SK-N-SH (cell line): ENCODE results near the gene NOCT. TPM values are rescaled to one million over a fixed set of nuclear protein-coding genes. Genes with fewer than 3 reads are reported as not detected.

Experiments used
- CTCF ChIA-PET: fragments of 300-600, 350-600 bp; formaldehyde crosslinking; extraction: SDS; loops from one replicate; lab custom pipeline; 2021; lab: Yijun Ruan, JAX
- POLR2A ChIA-PET: fragments of 350-600 bp; sonication (Branson Sonifier 250); formaldehyde crosslinking; extraction: SDS; loops from one replicate; lab custom pipeline; 2020; ENCODE audit warnings: antibody characterized with exemption, inconsistent platforms; lab: Yijun Ruan, JAX
- DNase-seq: peaks from one replicate; pipeline ENCODE4 v3.0.0; 2012
- H2AFZ ChIP-seq: fragments of 200-600 bp; sonication (generic); 2 replicates; pipeline ENCODE4 v1.8.1; 2016; ENCODE audit warnings: antibody characterized with exemption, mild to moderate bottlenecking, low read depth
- H3F3A ChIP-seq: fragments of 200-600 bp; sonication (generic); replicated peaks from 2 replicates; pipeline ENCODE3; 2016; ENCODE audit warnings: antibody characterized with exemption, mild to moderate bottlenecking; ENCODE audit not compliant: insufficient read depth
- H3K27ac ChIP-seq, 2 experiments: fragments of 200-500 bp in 1 of 2; fragments of 200-600 bp in 1 of 2; sonication (Bioruptor generic) in 1 of 2; sonication (generic), shearing (Covaris generic) in 1 of 2; 2 replicates each; pipeline versions ENCODE4 v1.5.1 to v1.6.1; 2014 to 2016; ENCODE audit warnings: low read depth in 2 of 2, inconsistent platforms in 1 of 2, low read length in 1 of 2, mild to moderate bottlenecking in 1 of 2, mixed read lengths in 1 of 2
- H3K27me3 ChIP-seq: fragments of 200-600 bp; sonication (generic), shearing (Covaris generic); 2 replicates; pipeline ENCODE4 v1.6.1; 2016; ENCODE audit warnings: mixed run types; ENCODE audit not compliant: insufficient read depth
- H3K36me3 ChIP-seq, 2 experiments: fragments of 200-500 bp in 1 of 2; fragments of 200-600 bp in 1 of 2; sonication (Bioruptor generic) in 1 of 2; sonication (generic) in 1 of 2; replicated peaks in 1 of 2; 2 replicates each; pipeline versions ENCODE3 to v1.5.1; 2014 to 2016; ENCODE audit warnings: low read length in 1 of 2, mild to moderate bottlenecking in 1 of 2; ENCODE audit not compliant: insufficient read depth in 2 of 2, control insufficient read depth in 1 of 2
- H3K4me1 ChIP-seq, 2 experiments: fragments of 200-500 bp in 1 of 2; fragments of 200-600 bp in 1 of 2; sonication (Bioruptor generic) in 1 of 2; sonication (generic), shearing (Covaris generic) in 1 of 2; 2 replicates each; pipeline versions ENCODE4 v1.5.1 to v1.6.1; 2014 to 2016; ENCODE audit warnings: low read depth in 1 of 2, low read length in 1 of 2, mixed run types in 1 of 2; ENCODE audit not compliant: insufficient read depth in 2 of 2, control insufficient read depth in 1 of 2
- H3K4me2 ChIP-seq: fragments of 200-600 bp; sonication (generic), shearing (Covaris generic); 2 replicates; pipeline ENCODE4 v1.6.1; 2017; ENCODE audit warnings: mixed run types
- H3K4me3 ChIP-seq, 2 experiments: fragments of 200-500 bp in 1 of 2; fragments of 200-600 bp in 1 of 2; sonication (Bioruptor generic) in 1 of 2; sonication (generic), shearing (Covaris generic) in 1 of 2; 2 replicates each; pipeline versions ENCODE4 v1.5.1 to v1.8.1; 2014 to 2016; ENCODE audit warnings: low read depth in 2 of 2, inconsistent platforms in 1 of 2, low read length in 1 of 2, mild to moderate bottlenecking in 1 of 2, mixed read lengths in 1 of 2, moderate library complexity in 1 of 2
- H3K79me2 ChIP-seq: fragments of 200-600 bp; sonication (generic); 2 replicates; pipeline ENCODE4 v1.8.1; 2017; ENCODE audit warnings: mild to moderate bottlenecking; ENCODE audit not compliant: insufficient read depth
- H3K9ac ChIP-seq: fragments of 200-600 bp; sonication (generic); 2 replicates; pipeline ENCODE4 v1.6.1; 2017; ENCODE audit warnings: mixed run types
- H3K9me2 ChIP-seq: fragments of 200-600 bp; sonication (generic); 2 replicates; pipeline ENCODE4 v1.6.1; 2017; ENCODE audit warnings: mixed run types
- H3K9me3 ChIP-seq: fragments of 200-600 bp; sonication (generic); 2 replicates; pipeline ENCODE4 v1.6.1; 2017; ENCODE audit warnings: mixed run types, mild to moderate bottlenecking, moderate library complexity
- H4K20me1 ChIP-seq: fragments of 200-600 bp; sonication (generic); 2 replicates; pipeline ENCODE4 v1.6.1; 2017; ENCODE audit warnings: mild to moderate bottlenecking, mixed run types; ENCODE audit not compliant: insufficient read depth
- ELF1 ChIP-seq: IDR thresholded peaks from 2 replicates; pipeline ENCODE4 v1.4.0; 2012
- EP300 ChIP-seq, 2 experiments: IDR thresholded peaks; 2 replicates each; pipeline versions ENCODE4 v1.4.0 to v1.6.1; 2012; ENCODE audit warnings: borderline replicate concordance in 1 of 2, low read depth in 1 of 2, low read length in 1 of 2
- FOXM1 ChIP-seq: IDR thresholded peaks from 2 replicates; pipeline ENCODE4 v1.4.0; 2012; ENCODE audit warnings: low read depth, mild to moderate bottlenecking
- POLR2AphosphoS5 ChIP-seq: IDR thresholded peaks from 2 replicates; pipeline ENCODE4 v1.6.1; 2012; ENCODE audit warnings: low read depth, low read length
- REST ChIP-seq: IDR thresholded peaks from 2 replicates; pipeline ENCODE4 v1.6.1; 2012; ENCODE audit warnings: mild to moderate bottlenecking, low read depth, low read length, moderate library complexity
- RFX5 ChIP-seq: IDR thresholded peaks from 2 replicates; pipeline ENCODE4 v1.6.1; 2012; ENCODE audit warnings: mild to moderate bottlenecking, improper control_type of control experiment, low read length
- TCF12 ChIP-seq: IDR thresholded peaks from 2 replicates; pipeline ENCODE4 v1.4.0; 2012
- TEAD4 ChIP-seq: IDR thresholded peaks from 2 replicates; pipeline ENCODE4 v1.4.0; 2012; ENCODE audit warnings: mild to moderate bottlenecking, borderline replicate concordance; ENCODE audit not compliant: insufficient read depth
- USF1 ChIP-seq: IDR thresholded peaks from 2 replicates; pipeline ENCODE4 v1.4.0; 2012; ENCODE audit warnings: low read depth, borderline replicate concordance
- YY1 ChIP-seq: IDR thresholded peaks from 2 replicates; pipeline ENCODE4 v1.4.0; 2012; ENCODE audit warnings: low read depth, mild to moderate bottlenecking
- WGBS: methylation state at CpG from one replicate; pipeline ENCODE4 v1.1.6; 2017; ENCODE audit warnings: low lambda C conversion rate; 5-methylcytosine and 5-hydroxymethylcytosine counted together
- polyA plus RNA-seq, 3 experiments: library from polyadenylated mRNA; depleted of rRNA; stranded (reverse); fragments of >200 nt; gene quantifications; 2 replicates each; pipeline ENCODE4 v1.2.3, GENCODE V29; 2012
- TF ChIP-seq, protein P1 (sequence below): IDR thresholded peaks from 2 replicates; pipeline ENCODE4; 2012
- TF ChIP-seq, protein P2 (sequence below): IDR thresholded peaks from 2 replicates; pipeline ENCODE4 v1.4.0; 2012; ENCODE audit warnings: low read depth, borderline replicate concordance
- TF ChIP-seq, protein P3 (sequence below): fragments of 200-600 bp; sonication (generic); IDR thresholded peaks from 2 replicates; pipeline ENCODE4 v1.6.1; 2017; ENCODE audit warnings: antibody characterized with exemption, mild to moderate bottlenecking, moderate library complexity

Gene NOCT
- polyA plus RNA-seq, 1 of the 3 experiments (the other 2 are of a cell fraction) = 3.8 TPM

DNA sequence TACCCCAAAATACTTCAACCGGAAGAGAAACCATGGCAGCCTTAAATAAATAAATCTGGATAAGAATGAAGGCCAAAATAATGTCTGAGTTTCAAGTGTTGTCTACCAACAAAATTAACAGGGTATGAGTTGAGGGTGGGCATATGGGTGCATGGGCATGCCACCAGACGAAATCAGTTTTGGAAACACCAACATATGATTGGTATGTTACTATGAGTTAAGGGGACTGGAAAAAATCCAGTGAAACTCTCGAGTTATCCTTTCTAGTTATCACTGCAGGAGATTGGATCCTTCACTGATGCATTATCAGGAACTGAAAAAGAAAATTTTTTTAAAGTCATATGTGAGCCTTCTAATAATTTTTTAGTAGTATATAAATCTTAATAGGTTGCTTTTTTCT lies 32.4 kb downstream of the NOCT start (continued):
- TF ChIP-seq, protein P1, sequence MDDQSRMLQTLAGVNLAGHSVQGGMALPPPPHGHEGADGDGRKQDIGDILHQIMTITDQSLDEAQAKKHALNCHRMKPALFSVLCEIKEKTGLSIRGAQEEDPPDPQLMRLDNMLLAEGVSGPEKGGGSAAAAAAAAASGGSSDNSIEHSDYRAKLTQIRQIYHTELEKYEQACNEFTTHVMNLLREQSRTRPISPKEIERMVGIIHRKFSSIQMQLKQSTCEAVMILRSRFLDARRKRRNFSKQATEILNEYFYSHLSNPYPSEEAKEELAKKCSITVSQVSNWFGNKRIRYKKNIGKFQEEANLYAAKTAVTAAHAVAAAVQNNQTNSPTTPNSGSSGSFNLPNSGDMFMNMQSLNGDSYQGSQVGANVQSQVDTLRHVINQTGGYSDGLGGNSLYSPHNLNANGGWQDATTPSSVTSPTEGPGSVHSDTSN = no peak
- TF ChIP-seq RFX5 = no peak

DNA sequence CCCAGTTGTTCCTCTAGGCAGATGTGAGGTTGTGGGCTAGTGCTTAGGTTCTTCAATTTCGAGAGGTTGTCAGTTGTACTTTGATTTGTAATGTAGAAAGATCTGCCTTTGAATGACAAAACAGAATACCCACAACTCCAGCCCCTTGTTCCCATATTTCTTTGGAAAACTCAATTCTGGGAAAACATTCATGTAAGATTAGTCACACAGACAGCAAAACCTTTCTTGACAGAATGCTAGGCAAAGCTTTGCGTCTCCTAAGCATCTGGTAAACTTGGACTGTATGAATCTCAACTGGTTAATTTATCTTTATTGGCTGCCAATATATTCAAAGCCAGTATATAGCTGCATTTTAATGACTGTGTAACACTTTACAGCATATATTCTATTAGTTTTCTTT lies 34.9 kb downstream of the NOCT start:
- H3K4me1 ChIP-seq = 0 out of 4 replicates have a peak, but pooled peaks cover 0 to 4% of the 10 kb centered on the region in 2 experiments
- TF ChIP-seq EP300 (IDR thresholded peaks at IDR 0.05; ENCODE audit: borderline replicate concordance in 1 of 2, low read depth in 1 of 2, low read length in 1 of 2) (no peak), POLR2AphosphoS5 (no peak), TEAD4 (no peak), ELF1 (no peak), YY1 (no peak), FOXM1 (no peak), REST (no peak), TCF12 (no peak), USF1 (no peak)
- TF ChIP-seq, protein P2, sequence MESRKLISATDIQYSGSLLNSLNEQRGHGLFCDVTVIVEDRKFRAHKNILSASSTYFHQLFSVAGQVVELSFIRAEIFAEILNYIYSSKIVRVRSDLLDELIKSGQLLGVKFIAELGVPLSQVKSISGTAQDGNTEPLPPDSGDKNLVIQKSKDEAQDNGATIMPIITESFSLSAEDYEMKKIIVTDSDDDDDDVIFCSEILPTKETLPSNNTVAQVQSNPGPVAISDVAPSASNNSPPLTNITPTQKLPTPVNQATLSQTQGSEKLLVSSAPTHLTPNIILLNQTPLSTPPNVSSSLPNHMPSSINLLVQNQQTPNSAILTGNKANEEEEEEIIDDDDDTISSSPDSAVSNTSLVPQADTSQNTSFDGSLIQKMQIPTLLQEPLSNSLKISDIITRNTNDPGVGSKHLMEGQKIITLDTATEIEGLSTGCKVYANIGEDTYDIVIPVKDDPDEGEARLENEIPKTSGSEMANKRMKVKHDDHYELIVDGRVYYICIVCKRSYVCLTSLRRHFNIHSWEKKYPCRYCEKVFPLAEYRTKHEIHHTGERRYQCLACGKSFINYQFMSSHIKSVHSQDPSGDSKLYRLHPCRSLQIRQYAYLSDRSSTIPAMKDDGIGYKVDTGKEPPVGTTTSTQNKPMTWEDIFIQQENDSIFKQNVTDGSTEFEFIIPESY = no peak
- TF ChIP-seq, protein P3, sequence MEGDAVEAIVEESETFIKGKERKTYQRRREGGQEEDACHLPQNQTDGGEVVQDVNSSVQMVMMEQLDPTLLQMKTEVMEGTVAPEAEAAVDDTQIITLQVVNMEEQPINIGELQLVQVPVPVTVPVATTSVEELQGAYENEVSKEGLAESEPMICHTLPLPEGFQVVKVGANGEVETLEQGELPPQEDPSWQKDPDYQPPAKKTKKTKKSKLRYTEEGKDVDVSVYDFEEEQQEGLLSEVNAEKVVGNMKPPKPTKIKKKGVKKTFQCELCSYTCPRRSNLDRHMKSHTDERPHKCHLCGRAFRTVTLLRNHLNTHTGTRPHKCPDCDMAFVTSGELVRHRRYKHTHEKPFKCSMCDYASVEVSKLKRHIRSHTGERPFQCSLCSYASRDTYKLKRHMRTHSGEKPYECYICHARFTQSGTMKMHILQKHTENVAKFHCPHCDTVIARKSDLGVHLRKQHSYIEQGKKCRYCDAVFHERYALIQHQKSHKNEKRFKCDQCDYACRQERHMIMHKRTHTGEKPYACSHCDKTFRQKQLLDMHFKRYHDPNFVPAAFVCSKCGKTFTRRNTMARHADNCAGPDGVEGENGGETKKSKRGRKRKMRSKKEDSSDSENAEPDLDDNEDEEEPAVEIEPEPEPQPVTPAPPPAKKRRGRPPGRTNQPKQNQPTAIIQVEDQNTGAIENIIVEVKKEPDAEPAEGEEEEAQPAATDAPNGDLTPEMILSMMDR = no peak
- TF ChIP-seq, all 33 proteins: peak for 0
- Histone ChIP-seq H3K27me3 (no peaks in the 10 kb centered on the region), H2AFZ (no peak overlapping the region), H3K36me3 (peaks cover 46 to 67% of the 10 kb centered on the region in 2 experiments), H4K20me1 (peaks cover 32% of the 10 kb centered on the region), H3K4me3 (no peak overlapping the region), H3K27ac (no peak overlapping the region), H3F3A (peaks cover 18% of the 10 kb centered on the region), H3K9me2 (no peaks in the 10 kb centered on the region), H3K79me2 (peaks cover 85% of the 10 kb centered on the region), H3K9ac (no peak overlapping the region), H3K9me3 (no peaks in the 10 kb centered on the region), H3K4me2 (no peak overlapping the region)
- CTCF ChIA-PET = interaction anchor here (2.6 kb wide), 1 partner anchor 20 kb away, joined by 10 read pairs; no protein-coding TSS in a partner anchor
- WGBS = 81% methylated on average over 2 of the region's 2 CpGs
- DNase-seq = no peak
- POLR2A ChIA-PET = no interaction called here
